Spleen (tissue), 3 donors: ENCODE data around the gene ELFN1.

Experiments used
- POLR2A ChIP-seq, 3 donors: fragments of 450-650 bp; IDR thresholded peaks; one replicate each; pipeline ENCODE4 v1.5.1; 2017; ENCODE audit warnings: antibody characterized with exemption in 3 of 3, mild to moderate bottlenecking in 1 of 3
- POLR2AphosphoS5 ChIP-seq, 3 donors: sonication (generic); formaldehyde crosslinking; IDR thresholded peaks; one replicate each; pipeline ENCODE4 v1.5.1; 2017; ENCODE audit warnings: antibody characterized with exemption in 3 of 3

DNA sequence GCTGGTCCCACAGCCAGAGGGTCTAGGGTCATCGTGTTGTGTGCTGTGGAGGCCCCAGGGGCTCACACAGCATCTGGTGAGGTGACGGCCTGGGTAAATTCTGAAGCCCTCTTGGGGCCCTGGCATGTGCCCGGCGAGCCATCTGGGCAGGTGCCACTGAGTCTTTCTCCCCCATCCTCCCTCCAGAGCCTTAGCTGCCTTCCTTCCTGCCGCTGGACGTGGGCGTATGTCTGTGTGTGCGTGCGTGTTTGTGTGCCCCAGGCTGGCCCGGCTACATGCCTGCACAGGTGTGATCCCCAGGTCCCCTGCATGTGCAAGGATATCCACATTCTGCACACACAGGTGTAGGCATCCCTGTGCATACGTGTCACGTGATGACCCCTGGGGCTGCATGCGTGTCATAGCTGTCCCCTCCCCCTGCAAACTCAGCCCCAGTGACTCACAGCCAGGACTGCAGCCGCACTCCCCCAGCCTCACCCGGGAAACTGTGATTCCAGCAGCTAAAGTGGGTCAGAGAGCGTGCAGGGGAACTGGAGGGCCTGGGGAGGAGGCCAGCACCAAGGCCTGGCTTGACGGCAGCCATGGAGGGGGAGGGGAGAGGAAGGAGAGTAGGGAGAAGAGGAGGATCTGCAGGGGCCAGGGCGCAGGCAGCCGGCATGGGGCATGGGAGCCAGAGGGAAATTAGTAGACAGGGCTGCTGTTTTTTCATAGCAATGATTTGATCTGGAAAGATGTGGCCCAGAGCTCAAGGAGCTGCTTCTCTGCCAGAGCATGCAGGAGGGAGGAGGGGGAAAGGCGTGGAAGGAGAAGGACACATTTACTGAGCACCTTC, 46.4 kb downstream of the ELFN1 start:
- no peak for TF ChIP-seq POLR2A (IDR thresholded peaks at IDR 0.05)
- no peak for TF ChIP-seq POLR2AphosphoS5 (IDR thresholded peaks at IDR 0.05)
